Astrocyte (in vitro differentiated cells and primary cell): ENCODE measurements around the gene CLDN17. TPM values are rescaled to one million over a fixed set of nuclear protein-coding genes. Genes with fewer than 3 reads are reported as not detected.

ENCODE experiments used
- DNase-seq: peaks from one replicate; pipeline ENCODE4 v3.0.0-alpha.2; 2010; ENCODE audit warnings: low read depth
- FAIRE-seq: peaks from 2 replicates; lab custom pipeline; 2011; peaks lifted over from hg19 to GRCh38; lab: Jason Lieb, UNC
- H2AFZ ChIP-seq: 2 replicates; pipeline ENCODE4 v1.6.0; 2012; ENCODE audit warnings: low read depth, low read length, inconsistent platforms
- H3K27ac ChIP-seq: 2 replicates; pipeline ENCODE4 v1.5.1; 2011; ENCODE audit warnings: low read depth, low read length, inconsistent platforms
- H3K27me3 ChIP-seq: 2 replicates; pipeline ENCODE4 v1.6.0; 2011; ENCODE audit warnings: low read length, inconsistent platforms; ENCODE audit not compliant: insufficient read depth
- H3K36me3 ChIP-seq: 2 replicates; pipeline ENCODE4 v1.5.1; 2011; ENCODE audit warnings: low read length, inconsistent platforms; ENCODE audit not compliant: insufficient read depth
- H3K4me1 ChIP-seq: 2 replicates; pipeline ENCODE4 v1.5.1; 2011; ENCODE audit warnings: low read length, inconsistent platforms; ENCODE audit not compliant: insufficient read depth
- H3K4me2 ChIP-seq: 2 replicates; pipeline ENCODE4 v1.6.0; 2012; ENCODE audit warnings: low read length, inconsistent platforms
- H3K4me3 ChIP-seq: 2 replicates; pipeline ENCODE4 v1.5.1; 2011; ENCODE audit warnings: low read depth, mild to moderate bottlenecking, low read length, inconsistent platforms; ENCODE audit not compliant: insufficient read depth
- H3K79me2 ChIP-seq: 2 replicates; pipeline ENCODE4 v1.6.0; 2012; ENCODE audit warnings: mild to moderate bottlenecking, low read length, inconsistent platforms; ENCODE audit not compliant: insufficient read depth
- H3K9ac ChIP-seq: 2 replicates; pipeline ENCODE4 v1.6.0; 2012; ENCODE audit warnings: mild to moderate bottlenecking, low read length, inconsistent platforms
- H3K9me3 ChIP-seq: 2 replicates; pipeline ENCODE4 v1.5.1; 2012; ENCODE audit warnings: low read depth, mild to moderate bottlenecking, low read length, inconsistent platforms; ENCODE audit not compliant: insufficient read depth
- H4K20me1 ChIP-seq: 2 replicates; pipeline ENCODE4 v1.6.0; 2012; ENCODE audit warnings: low read length, inconsistent platforms; ENCODE audit not compliant: insufficient read depth
- H3K27ac Mint-ChIP-seq: one replicate; pipeline ENCODE4 v1.8.0; 2021; ENCODE audit warnings: mild to moderate bottlenecking, mixed read lengths; ENCODE audit not compliant: unreplicated experiment
- H3K27me3 Mint-ChIP-seq: one replicate; pipeline ENCODE4 v1.8.0; 2021; ENCODE audit warnings: low read depth, mixed read lengths; ENCODE audit not compliant: unreplicated experiment
- H3K36me3 Mint-ChIP-seq: one replicate; pipeline ENCODE4 v1.8.0; 2021; ENCODE audit warnings: low read depth, mixed read lengths; ENCODE audit not compliant: unreplicated experiment
- H3K4me1 Mint-ChIP-seq: one replicate; pipeline ENCODE4 v1.8.0; 2021; ENCODE audit warnings: low read depth, mixed read lengths; ENCODE audit not compliant: unreplicated experiment
- H3K4me3 Mint-ChIP-seq: one replicate; pipeline ENCODE4 v1.8.0; 2021; ENCODE audit warnings: mild to moderate bottlenecking, moderate library complexity, mixed read lengths; ENCODE audit not compliant: unreplicated experiment
- H3K9me3 Mint-ChIP-seq: one replicate; pipeline ENCODE4 v1.8.0; 2021; ENCODE audit warnings: mild to moderate bottlenecking, mixed read lengths; ENCODE audit not compliant: unreplicated experiment
- CTCF ChIP-seq: IDR thresholded peaks from 2 replicates; pipeline ENCODE4 v1.5.1; 2011; ENCODE audit warnings: low read depth, mild to moderate bottlenecking, inconsistent platforms, low read length, moderate library complexity; ENCODE audit not compliant: insufficient read depth
- EZH2 ChIP-seq: IDR thresholded peaks from 2 replicates; pipeline ENCODE4 v1.6.1; 2012; ENCODE audit warnings: mild to moderate bottlenecking, low read length, inconsistent platforms; ENCODE audit not compliant: insufficient read depth
- total RNA-seq: library from RNA; stranded (reverse); gene quantifications from 2 replicates; pipeline ENCODE4 v1.2.1, GENCODE V29; 2021

Gene CLDN17
- total RNA-seq, 1 donor from 2014 or later, result not detected

- peaks cover 10% of the 10 kb centered on the region for H3K4me1 Mint-ChIP-seq
- H3K79me2 ChIP-seq, result no peaks in the 10 kb centered on the region
- FAIRE-seq (no peak), DNase-seq (no peak)
- H3K4me1 ChIP-seq, result no peaks in the 10 kb centered on the region
- H3K27me3 ChIP-seq, result no peaks in the 10 kb centered on the region
- H3K36me3 ChIP-seq, result no peaks in the 10 kb centered on the region
- no peaks in the 10 kb centered on the region for H4K20me1 ChIP-seq
- no peak overlapping the region for H3K27ac ChIP-seq
- no peak for TF ChIP-seq CTCF
- TF ChIP-seq EZH2, result no peak
- no peaks in the 10 kb centered on the region for H3K36me3 Mint-ChIP-seq
- H3K9me3 ChIP-seq, result no peaks in the 10 kb centered on the region
- no peak overlapping the region for H3K4me3 ChIP-seq
- no peak overlapping the region for H3K4me3 Mint-ChIP-seq
- no peak overlapping the region for H2AFZ ChIP-seq
- H3K27me3 Mint-ChIP-seq, result no peaks in the 10 kb centered on the region
- H3K9me3 Mint-ChIP-seq, result peaks cover 2% of the 10 kb centered on the region
- H3K9ac ChIP-seq, result no peak overlapping the region
- H3K4me2 ChIP-seq, result no peak overlapping the region
- no peak overlapping the region for H3K27ac Mint-ChIP-seq
Measured at GRCh38 chr21:30209601-30210000, 43.0 kb upstream of the CLDN17 start.

GRCh38 chr21:30207252-30207579 is 40.6 kb upstream of the CLDN17 start:
- no peak for FAIRE-seq
- peaks cover 10% of the 10 kb centered on the region for H3K4me1 Mint-ChIP-seq
- Histone ChIP-seq H3K27me3 (no peaks in the 10 kb centered on the region), H3K36me3 (no peaks in the 10 kb centered on the region), H3K4me2 (peak overlapping the region; percentile 39), H3K9me3 (no peaks in the 10 kb centered on the region), H3K4me1 (no peaks in the 10 kb centered on the region), H3K9ac (no peak overlapping the region), H3K4me3 (no peak overlapping the region), H3K79me2 (no peaks in the 10 kb centered on the region), H2AFZ (peak overlapping the region; percentile 50), H3K27ac (peak overlapping the region; percentile 11), H4K20me1 (no peaks in the 10 kb centered on the region)
- H3K27me3 Mint-ChIP-seq, result no peaks in the 10 kb centered on the region
- no peaks in the 10 kb centered on the region for H3K36me3 Mint-ChIP-seq
- H3K27ac Mint-ChIP-seq, result peak overlapping the region; percentile 93
- H3K4me3 Mint-ChIP-seq, result no peak overlapping the region
- no peak for DNase-seq
- TF ChIP-seq EZH2 (no peak), CTCF (no peak)
- peaks cover 2% of the 10 kb centered on the region for H3K9me3 Mint-ChIP-seq

GRCh38 chr21:30206551-30207251 is 40.1 kb upstream of the CLDN17 start:
- TF ChIP-seq EZH2 (no peak), CTCF (no peak)
- no peak overlapping the region for H3K4me3 ChIP-seq
- H3K4me1 ChIP-seq, result no peaks in the 10 kb centered on the region
- H3K4me2 ChIP-seq, result peak overlapping the region; percentile 39
- peak overlapping the region; percentile 50 for H2AFZ ChIP-seq
- H3K27ac ChIP-seq, result peak overlapping the region; percentile 11
- H3K27me3 Mint-ChIP-seq, result no peaks in the 10 kb centered on the region
- H3K4me3 Mint-ChIP-seq, result no peak overlapping the region
- H3K27ac Mint-ChIP-seq, result peak overlapping the region; percentile 93
- no peaks in the 10 kb centered on the region for H4K20me1 ChIP-seq
- peaks cover 2% of the 10 kb centered on the region for H3K9me3 Mint-ChIP-seq
- FAIRE-seq (no peak), DNase-seq (peak; percentile 3)
- no peaks in the 10 kb centered on the region for H3K36me3 ChIP-seq
- no peaks in the 10 kb centered on the region for H3K79me2 ChIP-seq
- H3K36me3 Mint-ChIP-seq, result no peaks in the 10 kb centered on the region
- no peaks in the 10 kb centered on the region for H3K9me3 ChIP-seq
- no peaks in the 10 kb centered on the region for H3K27me3 ChIP-seq
- H3K4me1 Mint-ChIP-seq, result peaks cover 10% of the 10 kb centered on the region
- no peak overlapping the region for H3K9ac ChIP-seq
